Measurements from ENCODE around the gene SLAMF9. TPM values are rescaled to one million over a fixed set of nuclear protein-coding genes. Genes with fewer than 3 reads are reported as not detected.

The SLAMF9 gene
- total RNA-seq, 1 experiment from 2014 or later: not detected

- Histone ChIP-seq H3K4me3 (replicated peaks in 1 of 2; ENCODE audit: low read depth in 1 of 2, low read length in 2 of 2) (no peak overlapping the region), H2AFZ (ENCODE audit: low read depth, low read length, poor library complexity, severe bottlenecking) (no peak overlapping the region), H3K4me2 (ENCODE audit: low read length) (no peak overlapping the region), H3K4me1 (ENCODE audit: control insufficient read depth in 1 of 2, insufficient read depth in 2 of 2, low read length in 2 of 2) (peaks cover 23 to 41% of the 10 kb centered on the region in 2 experiments), H3K36me3 (ENCODE audit: control insufficient read depth in 1 of 2, insufficient read depth in 2 of 2, low read length in 2 of 2) (peaks cover 7 to 14% of the 10 kb centered on the region in 2 experiments; a peak in 2 of 4 replicates), H4K20me1 (ENCODE audit: insufficient read depth) (no peaks in the 10 kb centered on the region), H3K9me2 (ENCODE audit: insufficient read depth) (no peaks in the 10 kb centered on the region), H3K9me3 (ENCODE audit: control insufficient read depth in 1 of 2, insufficient read depth in 1 of 2, low read depth in 1 of 2, low read length in 2 of 2) (no peaks in the 10 kb centered on the region), H3K27ac (ENCODE audit: low read depth, low read length) (no peak overlapping the region), H3K27me3 (ENCODE audit: insufficient read depth, low read length) (no peaks in the 10 kb centered on the region), H3K9ac (ENCODE audit: low read length) (no peak overlapping the region), H3K79me2 (ENCODE audit: insufficient read depth, low read length) (peaks cover 27% of the 10 kb centered on the region)
- no peak for TF ChIP-seq YY1 (IDR thresholded peaks at IDR 0.05; ENCODE audit: extremely low read depth, insufficient replicate concordance, low read depth, low read length)
- no peak for TF ChIP-seq RAD21 (IDR thresholded peaks at IDR 0.05; ENCODE audit: low read depth)
- TF ChIP-seq, protein P1, sequence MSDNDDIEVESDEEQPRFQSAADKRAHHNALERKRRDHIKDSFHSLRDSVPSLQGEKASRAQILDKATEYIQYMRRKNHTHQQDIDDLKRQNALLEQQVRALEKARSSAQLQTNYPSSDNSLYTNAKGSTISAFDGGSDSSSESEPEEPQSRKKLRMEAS (IDR thresholded peaks at IDR 0.05): no peak
- TF ChIP-seq, protein P2, sequence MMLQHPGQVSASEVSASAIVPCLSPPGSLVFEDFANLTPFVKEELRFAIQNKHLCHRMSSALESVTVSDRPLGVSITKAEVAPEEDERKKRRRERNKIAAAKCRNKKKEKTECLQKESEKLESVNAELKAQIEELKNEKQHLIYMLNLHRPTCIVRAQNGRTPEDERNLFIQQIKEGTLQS (IDR thresholded peaks at IDR 0.05): no peak
- TF ChIP-seq POLR2A (IDR thresholded peaks at IDR 0.05; ENCODE audit: borderline replicate concordance, extremely low read depth, insufficient read depth, insufficient read length): no peak
- no peak for TF ChIP-seq EGR1 (IDR thresholded peaks at IDR 0.05; ENCODE audit: low read depth)
- no peak for TF ChIP-seq TCF7L2 (IDR thresholded peaks at IDR 0.05; ENCODE audit: borderline replicate concordance, extremely low read depth, insufficient read depth, insufficient read length)
- TF ChIP-seq, protein P3, sequence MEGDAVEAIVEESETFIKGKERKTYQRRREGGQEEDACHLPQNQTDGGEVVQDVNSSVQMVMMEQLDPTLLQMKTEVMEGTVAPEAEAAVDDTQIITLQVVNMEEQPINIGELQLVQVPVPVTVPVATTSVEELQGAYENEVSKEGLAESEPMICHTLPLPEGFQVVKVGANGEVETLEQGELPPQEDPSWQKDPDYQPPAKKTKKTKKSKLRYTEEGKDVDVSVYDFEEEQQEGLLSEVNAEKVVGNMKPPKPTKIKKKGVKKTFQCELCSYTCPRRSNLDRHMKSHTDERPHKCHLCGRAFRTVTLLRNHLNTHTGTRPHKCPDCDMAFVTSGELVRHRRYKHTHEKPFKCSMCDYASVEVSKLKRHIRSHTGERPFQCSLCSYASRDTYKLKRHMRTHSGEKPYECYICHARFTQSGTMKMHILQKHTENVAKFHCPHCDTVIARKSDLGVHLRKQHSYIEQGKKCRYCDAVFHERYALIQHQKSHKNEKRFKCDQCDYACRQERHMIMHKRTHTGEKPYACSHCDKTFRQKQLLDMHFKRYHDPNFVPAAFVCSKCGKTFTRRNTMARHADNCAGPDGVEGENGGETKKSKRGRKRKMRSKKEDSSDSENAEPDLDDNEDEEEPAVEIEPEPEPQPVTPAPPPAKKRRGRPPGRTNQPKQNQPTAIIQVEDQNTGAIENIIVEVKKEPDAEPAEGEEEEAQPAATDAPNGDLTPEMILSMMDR (IDR thresholded peaks at IDR 0.05 in 2 of 3, conservative IDR thresholded peaks at IDR 0.05 in 1 of 3; ENCODE audit: borderline replicate concordance in 1 of 3, insufficient read depth in 1 of 3, low read depth in 2 of 3, low read length in 2 of 3): no peak
- TF ChIP-seq EZH2phosphoT487 (IDR thresholded peaks at IDR 0.05; ENCODE audit: borderline replicate concordance): no peak
- no peak for TF ChIP-seq EZH2 (IDR thresholded peaks at IDR 0.05)
- RAD21 ChIA-PET (ENCODE audit: low non-redundant PET in 1 of 2, low total read pairs in 2 of 2, uncharacterized antibody in 2 of 2, unreplicated experiment in 2 of 2): no interaction called here
- intact Hi-C loops (cut with micrococcal nuclease): no loop called here
- no TSS peak for BruUV-seq (replicated peaks)
- CTCF ChIA-PET: interaction anchor here (1.8 kb wide), 1 partner anchor 89 kb away, joined by 4 read pairs; no protein-coding TSS in a partner anchor
- no peak for DNase-seq (ENCODE audit: low read depth, low spot score)
- POLR2A ChIA-PET: no interaction called here
- no peak for ATAC-seq
These were observed 35.5 kb downstream of the SLAMF9 start for GRCh38 chr1:159918352-159919200.
